Measurements from ENCODE around the gene TNS1.

Gene TNS1

DNA sequence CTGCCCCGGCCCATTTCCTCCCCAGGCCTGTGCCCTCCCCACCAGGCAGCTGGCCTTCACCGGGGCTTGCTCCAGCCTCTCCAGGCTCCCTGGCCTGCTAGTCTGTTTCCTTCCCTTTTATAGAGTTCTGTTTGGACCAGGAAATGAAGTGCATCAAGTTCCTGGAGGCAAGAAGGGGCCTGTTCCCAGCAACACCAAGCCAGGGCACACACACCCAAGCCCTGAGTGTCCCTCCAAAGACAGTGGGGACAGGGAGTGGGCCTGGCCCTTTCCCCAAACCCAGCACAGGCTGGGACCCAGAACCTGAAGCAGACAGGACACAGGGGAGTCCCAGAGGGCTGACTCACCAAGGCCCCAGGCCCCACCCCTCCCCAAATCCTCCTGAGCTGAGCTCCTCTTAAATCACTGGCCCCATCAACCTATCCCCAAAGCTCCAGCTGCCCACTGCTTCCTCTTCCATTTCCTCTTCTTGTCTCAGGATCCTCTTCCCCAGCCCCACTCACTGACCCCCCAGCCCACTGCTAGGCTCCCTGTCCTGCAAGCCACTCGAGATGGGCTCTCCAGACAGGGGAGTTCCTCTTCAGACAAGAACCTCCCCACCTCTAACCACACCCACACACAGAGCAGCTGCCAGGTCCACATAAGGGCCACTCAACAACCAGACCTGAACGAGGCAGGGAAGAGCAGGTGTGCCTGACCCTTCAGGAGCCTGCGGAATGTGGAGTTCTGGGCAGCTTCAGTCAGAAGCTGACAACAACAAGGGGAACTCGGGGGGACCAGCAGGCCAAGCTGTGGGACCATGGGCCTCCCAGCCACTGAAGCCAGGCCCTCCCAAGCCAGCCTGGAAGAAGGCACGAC, 74.2 kb downstream of the TNS1 start:
- no peak for DNase-seq

DNA sequence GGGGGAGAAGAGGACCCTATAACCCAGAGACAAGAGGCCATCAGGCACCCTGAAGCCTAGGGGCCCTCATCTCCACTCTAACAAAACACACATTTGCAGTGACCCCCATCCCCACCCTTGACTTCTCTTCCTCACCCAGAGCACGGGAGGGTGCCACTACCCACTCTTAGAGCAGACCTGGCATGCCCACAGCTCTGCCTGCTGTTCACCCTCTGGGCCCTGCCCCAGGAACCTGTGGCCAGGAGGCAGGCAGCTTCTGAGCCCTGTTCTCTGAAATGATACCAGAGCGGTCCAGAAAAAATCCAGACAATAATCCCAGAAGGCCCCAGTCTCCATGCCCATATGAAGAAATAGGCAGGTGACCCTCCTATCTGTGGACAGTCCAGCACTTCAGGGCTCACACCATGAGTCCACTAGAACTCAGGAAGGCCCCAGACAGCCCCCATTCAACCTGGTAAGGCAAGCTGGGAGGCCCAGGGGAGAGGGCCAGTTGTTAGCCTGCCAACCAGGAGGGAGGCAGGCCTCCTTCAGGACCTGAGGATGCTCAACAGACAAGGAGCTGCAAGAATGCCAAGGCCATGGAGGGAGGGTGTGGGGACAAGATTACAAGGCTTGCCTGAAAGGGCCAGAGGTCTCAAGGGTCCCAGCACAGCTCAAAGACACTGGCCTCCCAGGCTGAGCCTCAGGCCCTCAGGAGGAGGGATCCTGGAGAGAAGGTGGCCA, 75.0 kb downstream of the TNS1 start:
- no peak for DNase-seq

DNA sequence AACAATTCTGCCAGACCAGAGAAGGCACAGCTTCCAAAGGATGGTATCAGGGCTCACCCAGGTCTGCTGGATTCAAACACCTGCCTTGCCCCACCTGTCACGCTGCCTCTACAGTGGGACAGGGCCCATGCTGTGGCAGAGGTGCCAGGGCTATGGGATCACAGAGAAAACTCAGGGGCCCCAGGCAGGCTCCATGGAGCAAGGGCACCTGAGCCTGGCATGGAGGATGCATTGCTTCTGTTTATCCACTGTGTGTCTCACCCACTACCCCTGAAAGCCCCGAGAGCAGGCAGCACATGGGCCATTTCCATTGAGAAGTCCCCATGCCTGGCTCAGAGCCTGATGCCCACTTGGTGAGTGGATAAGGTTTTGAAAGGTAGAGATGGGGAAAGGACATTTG, 76.0 kb downstream of the TNS1 start:
- no peak for DNase-seq

DNA sequence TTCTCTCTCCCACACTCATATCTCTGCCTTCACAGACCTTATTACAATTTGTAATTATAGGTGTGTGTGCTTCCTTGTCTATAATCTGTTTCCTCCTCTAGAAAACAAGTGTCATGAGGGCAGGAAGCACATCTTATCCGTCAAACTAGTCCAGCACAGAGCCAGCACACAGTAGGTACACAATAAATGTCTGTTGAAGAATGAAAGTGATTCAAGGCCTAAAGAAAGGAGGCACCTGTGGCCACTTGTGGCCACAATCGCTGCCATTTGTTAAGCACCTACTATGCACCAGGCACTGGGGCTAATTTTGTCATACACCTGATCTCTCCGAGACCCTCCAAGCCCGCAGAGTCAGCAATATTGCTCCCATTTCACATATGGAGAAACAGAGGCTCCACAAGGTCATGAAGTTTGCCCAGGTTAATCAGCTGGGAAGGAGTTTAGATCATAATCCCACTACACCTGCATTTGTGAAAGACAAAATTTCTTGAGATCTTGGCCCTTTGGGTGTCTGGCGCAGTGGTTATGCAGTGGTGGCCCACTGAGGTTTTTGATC, 78.4 kb downstream of the TNS1 start:
- no peak for DNase-seq

DNA sequence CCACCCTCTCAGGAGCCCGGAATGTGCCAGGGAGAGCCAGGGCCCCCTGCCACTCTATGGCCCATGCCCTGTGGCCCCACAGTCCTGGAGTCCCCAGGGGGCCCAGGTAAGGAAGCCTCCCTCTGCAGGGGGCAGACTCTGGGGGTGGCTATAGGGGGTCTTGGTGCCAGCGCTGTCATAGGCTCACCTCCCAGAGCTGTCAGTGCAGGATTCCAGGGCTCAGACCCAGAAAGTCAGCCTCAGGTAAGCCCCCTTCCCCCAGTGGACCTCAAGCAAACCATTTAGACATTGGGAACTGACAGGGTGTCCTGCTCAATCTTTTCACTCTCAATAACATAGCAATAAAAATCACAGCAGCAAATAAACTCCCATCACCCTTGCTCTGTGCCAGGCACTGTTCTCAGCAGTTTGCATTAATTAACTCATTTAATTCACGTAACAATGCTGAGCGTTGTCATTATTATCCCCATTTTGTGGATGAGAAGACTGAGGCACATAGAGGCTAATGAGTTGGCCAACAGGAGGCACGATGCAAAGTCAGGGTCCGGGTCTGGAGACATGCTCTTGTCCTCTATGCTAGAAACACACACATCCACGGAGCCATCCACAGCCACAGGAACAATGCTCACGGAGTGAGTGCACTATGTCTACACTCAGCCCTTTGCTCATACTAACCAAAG, 79.6 kb downstream of the TNS1 start:
- no peak for DNase-seq

DNA sequence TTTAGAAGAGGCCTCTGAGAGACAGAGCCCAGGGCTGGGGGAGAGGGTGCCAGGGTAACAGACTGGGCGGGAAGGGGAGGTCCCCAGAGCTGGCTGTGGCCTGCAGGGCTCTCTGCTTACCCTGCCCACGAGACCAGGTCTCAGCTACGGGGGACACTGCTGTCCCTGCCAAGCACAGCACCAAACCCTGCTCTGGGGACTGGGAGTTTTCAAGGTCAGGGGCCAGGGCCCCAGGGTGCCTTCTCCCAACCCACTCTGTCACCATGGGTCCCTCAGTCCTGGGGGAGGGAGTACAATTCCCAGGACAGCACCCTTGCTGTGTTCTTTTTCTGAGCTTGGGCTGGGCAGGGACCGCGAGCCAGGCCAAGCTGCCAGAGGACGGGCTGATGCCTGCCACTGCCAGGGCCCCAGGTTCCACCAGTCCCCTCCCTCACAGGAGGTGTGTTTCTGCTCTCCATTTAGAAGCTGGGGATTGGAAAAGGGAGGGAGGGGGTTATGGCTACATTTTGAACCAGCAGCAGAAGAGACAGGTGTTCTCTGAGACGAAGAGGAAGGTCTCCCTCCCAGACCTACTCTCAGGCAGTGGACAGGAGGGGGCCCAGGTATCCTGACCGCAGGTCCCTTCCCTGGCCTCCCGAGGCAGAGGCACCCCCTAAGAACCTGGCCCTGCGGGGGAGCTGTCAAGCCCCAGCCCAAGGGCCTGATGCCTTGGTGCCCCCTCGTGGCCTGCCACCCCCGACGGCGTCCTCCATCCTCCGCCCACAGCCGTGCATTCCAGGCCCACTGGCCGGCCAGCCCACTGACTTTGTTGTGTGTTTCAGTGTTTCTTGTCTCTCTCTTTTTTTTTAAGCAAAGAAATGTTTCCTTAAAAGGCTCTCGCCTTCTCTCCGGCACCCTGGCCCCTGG, 80.4 kb downstream of the TNS1 start:
- DNase-seq: no peak

DNA sequence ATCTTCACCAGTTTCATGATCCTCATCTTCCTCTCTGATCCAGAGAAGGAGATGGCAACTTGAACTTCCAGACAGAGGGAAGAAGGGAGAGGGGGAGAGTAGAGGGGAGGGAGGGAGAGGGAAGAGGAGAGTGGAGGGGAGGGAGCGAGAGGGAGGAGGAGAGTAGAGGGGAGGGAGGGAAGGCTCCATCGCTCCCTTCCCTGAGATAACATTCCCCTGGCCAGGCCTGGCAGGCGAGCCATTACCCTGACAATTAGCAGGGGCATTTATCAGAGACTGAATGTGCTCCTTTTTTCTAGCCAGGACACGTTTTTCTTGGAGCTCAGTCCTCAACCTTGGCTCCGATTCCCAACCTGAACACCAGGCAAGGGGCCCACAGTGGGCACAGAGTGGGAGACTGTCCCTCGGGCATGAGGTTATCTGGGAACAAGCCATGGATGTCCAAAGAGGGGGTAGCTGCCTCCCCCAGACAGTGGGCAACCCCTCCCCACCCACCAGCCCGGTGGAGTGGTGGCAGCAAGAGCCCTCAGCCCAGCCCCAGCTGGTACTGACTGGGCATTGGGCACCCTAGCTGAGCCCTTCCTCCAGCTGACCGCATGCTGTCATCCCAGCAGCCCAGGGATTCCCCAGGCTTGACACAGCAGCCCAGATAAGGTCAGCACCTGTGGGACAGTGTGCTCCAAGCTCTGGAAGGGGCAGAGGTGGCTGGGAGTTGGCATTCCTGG, 81.8 kb downstream of the TNS1 start:
- DNase-seq: no peak

DNA sequence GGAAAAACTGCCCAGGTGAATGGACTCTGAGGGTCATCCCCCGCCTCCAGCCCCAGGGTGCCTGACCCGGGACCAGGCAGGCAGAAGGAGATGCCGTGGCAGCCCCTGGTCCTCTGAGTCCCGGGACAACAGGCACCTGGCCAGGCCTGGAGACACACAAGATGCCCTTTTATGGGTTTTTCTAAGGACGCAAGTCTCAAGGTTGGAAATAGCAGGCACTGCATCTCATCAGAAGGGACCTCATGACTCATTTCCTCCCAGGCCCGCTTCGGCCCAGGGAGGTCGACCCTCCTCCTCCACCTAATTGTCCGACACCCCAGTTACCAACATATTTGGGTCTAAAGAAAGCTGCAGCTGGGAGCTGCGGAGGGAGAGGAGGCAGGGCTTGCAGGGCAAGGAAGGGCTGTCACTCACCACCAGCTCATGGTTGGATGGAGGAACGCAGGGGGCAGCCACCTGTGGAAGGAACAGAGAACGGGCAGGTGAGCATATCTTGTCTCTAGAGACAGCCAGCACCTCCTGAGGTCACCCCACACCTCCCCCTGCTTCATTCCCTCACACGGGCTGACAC, 82.9 kb downstream of the TNS1 start:
- DNase-seq: no peak

DNA sequence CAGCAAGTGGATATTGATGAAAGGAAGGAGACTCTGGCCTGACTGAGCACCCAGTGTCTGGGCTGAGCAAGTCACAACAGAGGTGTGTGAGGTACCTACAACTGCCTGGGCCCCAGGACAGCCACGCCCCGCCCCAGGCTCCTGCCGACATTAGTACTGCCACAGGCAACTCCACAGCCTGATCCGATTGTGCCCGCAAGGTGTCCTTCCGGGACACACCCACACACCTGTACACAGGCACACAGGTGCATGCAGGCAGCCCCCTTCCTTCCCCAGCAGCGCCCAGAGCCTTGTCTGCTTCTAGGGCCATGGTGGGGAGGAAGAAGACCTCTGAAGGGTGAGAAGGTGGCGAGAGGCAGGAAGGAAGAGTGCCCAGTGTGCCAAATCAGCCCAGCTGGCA, 83.6 kb downstream of the TNS1 start:
- no peak for DNase-seq

DNA sequence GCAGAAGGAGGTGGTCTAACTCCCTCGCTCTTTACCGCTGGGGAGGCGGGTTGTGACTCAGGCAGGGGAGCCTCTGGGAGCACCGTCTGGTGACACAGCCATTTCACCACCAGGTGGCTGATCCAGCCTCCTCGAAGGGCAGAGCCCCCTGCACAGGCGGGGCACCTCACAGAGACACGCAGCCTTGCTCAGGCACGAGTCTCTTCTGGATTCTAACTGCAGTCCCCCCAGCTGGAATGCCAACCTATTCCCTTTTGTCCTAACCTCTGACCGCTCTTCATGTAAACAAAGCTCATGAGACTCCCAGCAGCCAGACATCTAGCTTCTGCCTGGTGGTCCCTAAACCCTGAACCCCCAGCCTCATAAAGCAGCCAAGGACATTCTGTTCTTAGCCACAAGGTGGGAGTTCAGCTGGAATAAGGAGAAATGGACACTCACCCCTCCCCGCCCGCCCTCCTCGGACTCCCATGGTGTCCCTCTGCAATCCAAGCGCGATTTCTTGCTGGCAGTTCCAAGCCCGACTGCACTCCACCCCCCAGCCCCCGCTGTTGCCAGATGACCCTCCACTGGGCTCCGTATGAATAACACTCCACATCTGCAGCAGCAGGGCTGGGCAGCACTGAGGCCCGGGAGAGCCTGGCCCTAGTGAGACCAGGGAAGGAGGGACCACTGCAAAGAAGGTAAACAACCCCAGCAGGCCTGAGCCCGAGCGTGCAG, 84.3 kb downstream of the TNS1 start:
- DNase-seq: no peak

DNA sequence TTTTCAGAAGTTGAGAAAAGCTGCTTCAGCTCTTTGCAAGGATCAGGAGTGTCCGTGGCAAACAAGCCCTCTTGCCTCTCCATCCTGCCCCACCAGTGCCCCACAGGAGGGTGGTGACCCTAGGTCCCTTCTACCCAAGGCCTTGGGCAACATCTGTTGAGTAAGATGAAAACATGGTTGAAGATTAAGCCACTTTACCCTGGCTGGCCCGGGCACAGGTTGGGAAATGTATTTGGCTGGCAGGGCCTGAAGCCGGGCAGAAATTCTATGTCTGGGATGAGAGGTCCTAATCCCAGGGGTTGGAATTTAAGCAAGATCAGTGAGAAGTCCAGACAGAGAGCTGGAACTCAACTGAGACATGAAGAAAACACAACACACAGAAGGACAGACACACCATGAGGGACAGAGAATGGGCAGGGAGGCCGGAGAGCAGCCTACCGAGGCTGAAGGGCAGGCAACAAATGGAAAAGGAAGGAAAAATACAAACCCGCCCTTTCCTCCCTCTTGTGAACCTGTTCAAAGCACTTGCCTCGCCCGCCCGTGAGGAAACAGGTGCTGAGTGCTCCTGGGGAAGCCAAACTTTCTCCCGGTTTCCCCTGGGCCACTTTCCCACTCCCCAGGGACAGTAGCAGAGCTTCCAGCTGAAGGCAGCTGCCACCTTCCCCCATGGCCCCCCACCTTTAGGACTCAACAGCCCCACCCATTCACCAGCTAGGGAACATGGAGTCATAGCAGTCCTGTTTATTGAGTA, 86.1 kb downstream of the TNS1 start:
- DNase-seq: no peak

DNA sequence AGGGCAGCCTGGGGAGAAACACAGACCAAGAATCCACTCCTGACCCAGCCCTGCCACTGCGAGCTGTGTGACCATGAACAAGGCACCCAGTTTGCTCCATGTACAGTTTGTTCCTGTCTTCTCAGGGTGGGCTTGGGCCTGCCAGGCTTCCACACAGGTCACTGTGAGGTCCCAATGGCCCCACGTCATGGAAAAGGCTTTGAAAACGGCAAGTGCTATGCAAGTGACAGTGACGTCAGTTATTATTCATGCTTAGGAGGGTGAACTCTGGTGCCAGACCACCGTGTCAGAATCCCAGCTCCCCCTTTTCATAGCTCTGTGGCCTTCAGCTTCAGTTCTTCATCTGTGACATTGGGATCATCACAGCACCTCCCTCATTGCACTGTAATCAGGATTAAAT, 87.1 kb downstream of the TNS1 start:
- DNase-seq: no peak

DNA sequence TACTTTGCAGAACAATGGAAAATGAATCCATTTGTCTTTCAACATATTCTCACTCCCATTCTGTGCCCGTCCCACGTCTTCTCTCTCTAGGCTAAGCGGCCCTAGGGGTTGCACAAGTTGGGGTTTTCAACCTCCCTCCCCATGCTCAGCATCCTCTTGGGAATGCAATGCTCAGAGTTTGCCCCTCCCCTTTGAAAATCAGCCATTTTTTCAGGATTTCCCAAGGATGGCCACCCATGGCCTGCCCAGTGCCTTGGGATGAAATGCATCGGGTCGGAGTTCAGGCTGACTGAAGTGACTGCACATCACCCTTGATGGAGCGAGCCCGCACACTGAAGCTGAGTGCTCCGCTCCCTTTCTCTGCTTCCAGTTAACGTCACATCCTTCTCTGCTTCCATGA, 87.9 kb downstream of the TNS1 start:
- no peak for DNase-seq

DNA sequence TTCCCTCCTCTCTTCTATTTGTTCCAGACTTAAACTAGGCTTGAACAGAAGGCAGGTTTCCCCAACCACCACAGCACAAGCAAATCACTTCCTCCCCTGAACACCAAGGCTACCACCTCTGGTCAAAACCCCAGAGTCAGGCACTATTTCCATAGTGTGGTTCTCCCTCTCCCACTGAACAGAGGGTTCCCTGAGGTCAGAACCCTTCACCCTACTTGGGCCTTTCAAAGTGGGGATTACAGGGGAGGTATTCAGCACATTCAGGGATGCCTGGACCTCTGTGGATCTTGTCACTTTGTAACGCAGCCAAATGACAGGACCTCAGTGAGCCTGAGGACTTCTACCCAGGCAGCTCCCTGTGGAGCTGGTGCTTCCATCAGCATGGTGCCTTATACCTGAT, 88.7 kb downstream of the TNS1 start:
- DNase-seq: no peak

DNA sequence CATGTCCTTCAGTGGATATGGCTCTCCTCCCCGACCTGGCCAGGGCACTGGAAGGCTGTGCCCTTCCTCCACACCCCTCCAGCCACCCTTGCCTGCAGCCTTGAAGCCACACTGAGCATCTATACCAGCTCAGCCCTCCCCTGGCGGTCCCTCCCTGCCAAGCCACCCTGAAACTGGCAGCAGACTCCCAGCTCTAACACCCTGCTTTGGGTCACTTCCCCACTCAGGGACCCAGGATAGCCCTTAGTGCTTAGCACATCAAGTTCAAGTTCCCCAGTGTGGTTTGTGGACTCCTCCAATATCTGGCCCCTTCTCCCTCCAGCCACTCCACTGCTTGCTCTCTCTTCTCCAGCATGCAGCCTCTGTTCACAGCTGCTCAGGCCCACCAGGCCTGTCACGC, 89.4 kb downstream of the TNS1 start:
- no peak for DNase-seq

DNA sequence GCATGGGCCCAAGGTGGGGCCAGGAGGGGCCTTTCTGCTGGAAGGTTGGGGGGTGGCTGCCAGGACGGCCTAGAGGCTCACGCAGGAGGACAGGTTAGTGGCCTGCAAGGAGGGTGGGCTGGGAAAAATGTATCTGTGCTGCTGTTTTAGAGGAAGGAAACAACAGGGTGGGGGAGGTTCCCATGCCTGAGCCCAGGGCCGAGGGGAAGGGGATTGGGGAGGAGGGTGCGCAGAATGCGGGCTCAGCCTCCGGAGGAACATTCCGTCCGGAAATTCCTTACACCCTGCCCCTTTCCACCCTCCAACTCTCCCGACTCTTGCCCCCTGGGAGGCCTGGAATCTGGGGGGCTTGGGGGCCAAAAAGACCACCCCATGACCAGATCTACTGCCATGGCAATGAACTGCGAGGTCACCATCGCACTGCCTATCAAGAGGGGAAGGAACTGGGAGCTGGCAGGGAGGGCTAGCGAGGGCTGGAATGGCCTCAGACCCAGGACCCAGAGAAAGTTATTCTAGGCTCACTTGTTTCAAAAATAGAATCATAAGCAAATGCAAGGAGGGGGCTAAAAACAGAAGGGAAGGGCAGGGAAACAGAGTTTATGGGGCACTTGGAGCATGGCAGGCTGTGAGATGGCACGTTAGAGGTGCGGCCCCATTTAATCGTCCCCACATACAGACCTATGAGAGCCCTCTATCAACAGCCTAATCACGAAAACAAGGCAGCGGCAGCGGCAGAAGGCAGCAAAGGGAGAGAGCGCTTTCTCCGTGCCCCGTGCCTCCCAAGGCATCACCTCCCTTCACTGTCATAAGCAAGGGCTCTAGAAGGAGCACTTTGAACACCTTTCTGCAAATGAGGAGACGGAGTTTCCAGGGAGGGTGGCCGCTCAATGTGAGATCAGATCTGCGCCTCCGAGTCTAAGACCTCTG, 90.4 kb downstream of the TNS1 start:
- no peak for DNase-seq

DNA sequence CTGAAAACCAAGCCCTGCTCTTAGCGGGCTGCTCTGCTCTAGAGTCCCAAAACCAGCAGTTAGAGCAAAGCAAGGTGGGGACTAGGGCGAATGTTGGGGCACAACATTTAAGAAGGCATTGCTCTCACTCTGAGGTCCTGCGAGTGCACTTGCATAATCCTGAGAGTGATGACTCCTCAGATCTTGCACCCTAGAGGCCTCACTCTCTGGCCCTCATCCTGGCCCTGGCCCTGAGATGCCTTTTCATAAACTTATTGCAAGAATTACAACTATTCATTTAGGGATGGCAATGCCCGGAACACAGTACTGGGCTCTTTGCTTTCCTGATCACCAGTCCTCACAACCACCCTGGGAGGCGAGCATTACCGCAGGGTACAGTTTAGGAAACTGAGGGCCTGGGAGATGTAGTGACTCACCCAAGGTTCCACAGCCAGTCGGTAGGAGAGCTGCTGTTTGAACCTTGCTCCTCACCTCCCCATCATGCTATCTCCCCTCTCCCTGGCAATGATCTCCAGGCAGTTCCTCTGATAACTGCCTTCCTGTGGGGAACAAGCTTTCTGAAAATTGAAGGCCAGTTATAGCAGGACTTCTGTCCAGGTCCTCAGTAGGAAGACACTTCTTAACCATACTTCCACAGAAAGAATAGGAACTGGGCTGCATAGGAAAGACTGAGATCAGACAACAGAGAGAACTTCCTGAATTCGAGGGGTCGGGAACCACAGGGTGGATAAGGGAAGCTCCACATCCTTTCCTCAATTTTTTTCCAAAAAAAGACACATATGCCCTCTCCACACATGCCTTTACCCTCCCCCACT, 91.3 kb downstream of the TNS1 start:
- no peak for DNase-seq

DNA sequence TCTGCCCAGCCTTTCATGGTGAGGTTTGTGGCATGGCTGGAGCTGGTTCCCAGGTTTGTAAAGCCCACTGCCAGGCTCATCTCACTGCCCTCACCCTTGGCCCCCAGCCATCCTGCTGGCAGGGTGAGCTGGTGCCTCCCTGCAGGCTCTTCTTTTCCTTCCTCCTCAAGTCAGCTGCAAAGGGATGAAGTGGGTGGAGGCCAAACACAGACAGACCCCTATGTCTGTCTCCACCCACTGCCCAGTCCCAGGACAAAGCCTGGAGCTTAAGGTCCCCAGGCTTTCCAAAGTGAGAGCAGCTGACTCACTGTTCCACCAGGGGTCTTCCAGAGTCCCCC, 92.0 kb downstream of the TNS1 start:
- DNase-seq: no peak
